Ovary (tissue), 9 donors: ENCODE data around the gene EPS8L2. TPM values are rescaled to one million over a fixed set of nuclear protein-coding genes. Genes with fewer than 3 reads are reported as not detected.

Source experiments
- DNase-seq, 5 donors: peaks; one replicate each; pipeline ENCODE4 v3.0.0-alpha.2; 2019 to 2020
- H3K27ac ChIP-seq, 2 donors: fragments of 200-600 bp; one replicate each; pipeline versions ENCODE4 v1.5.1 to v1.8.0; 2019 to 2022
- H3K27me3 ChIP-seq: fragments of 200-600 bp; one replicate; pipeline ENCODE4 v1.8.0; 2022
- H3K36me3 ChIP-seq: fragments of 200-600 bp; sonication (generic); one replicate; pipeline ENCODE4 v1.5.1; 2019
- H3K4me1 ChIP-seq: one replicate; pipeline ENCODE4 v1.8.1; 2013; ENCODE audit warnings: mild to moderate bottlenecking, moderate library complexity; ENCODE audit not compliant: insufficient read depth
- H3K4me3 ChIP-seq: fragments of 200-600 bp; sonication (generic); one replicate; pipeline ENCODE4 v1.5.1; 2017
- H3K9me3 ChIP-seq, 2 donors: fragments of 200-600 bp in 1 of 2; sonication (generic) in 1 of 2; one replicate each; pipeline versions ENCODE4 v1.5.1 to v1.8.1; 2013 to 2019; ENCODE audit warnings: mild to moderate bottlenecking in 1 of 2, moderate library complexity in 1 of 2
- CTCF ChIP-seq, 3 donors: fragments of 450-650 bp in 2 of 3; fragments of 200-600 bp in 1 of 3; IDR thresholded peaks; one replicate each; pipeline versions ENCODE4 v1.5.1 to v1.8.0; 2016 to 2022; ENCODE audit warnings: antibody characterized with exemption in 3 of 3, mild to moderate bottlenecking in 1 of 3
- EP300 ChIP-seq: sonication (generic); formaldehyde crosslinking; IDR thresholded peaks from one replicate; pipeline ENCODE4 v1.6.1; 2017; ENCODE audit warnings: antibody characterized with exemption
- POLR2A ChIP-seq: fragments of 450-650 bp; IDR thresholded peaks from one replicate; pipeline ENCODE4 v1.6.1; 2017; ENCODE audit warnings: antibody characterized with exemption, mild to moderate bottlenecking, moderate library complexity
- WGBS, 3 donors: extraction: QIAGEN DNeasy Blood & Tissue Kit in 1 of 3; methylation state at CpG; one replicate each; pipeline versions ENCODE4 v1.1.5 to v1.1.7; 2013 to 2017; 5-methylcytosine and 5-hydroxymethylcytosine counted together
- intact Hi-C, 4 donors: fragments of 100-400 bp; cut with DNase I; formaldehyde crosslinking; loops; one replicate each; pipeline versions ENCODE4 v1.11.0 to v1.15.1; 2022 to 2023
- polyA plus RNA-seq, 2 donors: library from polyadenylated mRNA; stranded (reverse); fragments of 200-250 nt in 1 of 2; fragments of 350-450 nt in 1 of 2; fragmentation: Illumina TruSeq in 1 of 2; extraction: RNeasy Lipid Tissue Mini Kit (QIAGEN cat#74804) in 1 of 2; gene quantifications; one replicate each; pipeline ENCODE4 v1.2.3, GENCODE V29; 2013 to 2014
- total RNA-seq, 7 donors: library from RNA; depleted of rRNA in 2 of 7; stranded (reverse); fragments of >200 nt in 2 of 7; fragmentation: NEBNext Ultra II Directional in 3 of 7; extraction: Animal tissue kit (Norgen Biotek cat#: 25700) in 3 of 7; gene quantifications; one replicate each; pipeline versions ENCODE4 v1.1.0 to v1.2.4, GENCODE V29; 2016 to 2023
- donor health status: DM: no; HTN: no; CAD: no; lungs with moderate emphysema.
- donor health status: DM: no; HTN: no; CAD: no.
- donor health status: Bipolar disorder and iron deficiency.
- donor health status: DM: yes; HTN: yes; CAD: no.
- donor health status: DM: no; HTN: no; CAD: no.
- donor health status: DM: yes; HTN: yes; CAD: no.

Gene EPS8L2
- total and polyA plus RNA-seq, 9 donors, result 5.9 to 57.9 (median 33.3) TPM

- H3K36me3 ChIP-seq, result no peaks in the 10 kb centered on the region
Measured at GRCh38 chr11:659532-660085, 46.4 kb upstream of the EPS8L2 start.

GRCh38 chr11:660281-660680 is 45.8 kb upstream of the EPS8L2 start:
- no peaks in the 10 kb centered on the region for H3K9me3 ChIP-seq
- H3K27ac ChIP-seq, result no peak overlapping the region
- H3K36me3 ChIP-seq, result no peaks in the 10 kb centered on the region
- intact Hi-C loops, result loop anchor here in 3 of 4 donors (2.0 to 5.0 kb wide), 2 partner anchors 67 to 69 kb away; no protein-coding TSS in a partner anchor
- no peak for TF ChIP-seq EP300
- no peak for TF ChIP-seq POLR2A
- TF ChIP-seq CTCF (IDR thresholded peaks at IDR 0.05), result no peak
- 79 to 88% (median 86%) methylated on average over 18 to 19 of the region's 19 CpGs for WGBS, 3 donors
- H3K4me3 ChIP-seq, result no peak overlapping the region
- no peaks in the 10 kb centered on the region for H3K4me1 ChIP-seq
- no peaks in the 10 kb centered on the region for H3K27me3 ChIP-seq
- no peak for DNase-seq

More at GRCh38 chr11:659532-660085, 46.4 kb upstream of the EPS8L2 start:
- no peak for TF ChIP-seq CTCF (IDR thresholded peaks at IDR 0.05)
- TF ChIP-seq POLR2A, result no peak
- TF ChIP-seq EP300, result no peak
- DNase-seq, result no peak
- intact Hi-C loops, result loop anchor here in 3 of 4 donors (2.0 to 5.0 kb wide), 2 partner anchors 68 to 69 kb away; no protein-coding TSS in a partner anchor
- H3K9me3 ChIP-seq, result no peaks in the 10 kb centered on the region
- H3K27me3 ChIP-seq, result no peaks in the 10 kb centered on the region
- H3K4me3 ChIP-seq, result no peak overlapping the region
- no peaks in the 10 kb centered on the region for H3K4me1 ChIP-seq
- H3K27ac ChIP-seq, result no peak overlapping the region
- 84 to 90% (median 90%) methylated on average over 16 of the region's 16 CpGs for WGBS, 3 donors

GRCh38 chr11:660681-661444 is 45.2 kb upstream of the EPS8L2 start:
- TF ChIP-seq POLR2A (no peak), CTCF (IDR thresholded peaks at IDR 0.05) (no peak), EP300 (no peak)
- H3K27ac ChIP-seq, result no peak overlapping the region
- 78 to 83% (median 80%) methylated on average over 19 of the region's 19 CpGs for WGBS, 3 donors
- intact Hi-C loops, result loop anchor here in 3 of 4 donors (2.0 to 5.0 kb wide), 2 partner anchors 66 to 68 kb away; no protein-coding TSS in a partner anchor
- DNase-seq, result no peak
- peaks cover 4% of the 10 kb centered on the region for H3K4me1 ChIP-seq
- no peaks in the 10 kb centered on the region for H3K36me3 ChIP-seq
- H3K4me3 ChIP-seq, result no peak overlapping the region
- H3K9me3 ChIP-seq, result no peaks in the 10 kb centered on the region
- no peaks in the 10 kb centered on the region for H3K27me3 ChIP-seq

- intact Hi-C loops, result loop anchor here in 2 of 4 donors (5.0 kb wide), 1 partner anchor 65 kb away; no protein-coding TSS in a partner anchor
- H3K4me3 ChIP-seq, result no peak overlapping the region
- H3K4me1 ChIP-seq, result peaks cover 6% of the 10 kb centered on the region
- H3K36me3 ChIP-seq, result no peaks in the 10 kb centered on the region
- no peaks in the 10 kb centered on the region for H3K27me3 ChIP-seq
- DNase-seq, result peak; percentile 68 to 87 (median 81)
- no peaks in the 10 kb centered on the region for H3K9me3 ChIP-seq
- no peak overlapping the region for H3K27ac ChIP-seq
- WGBS, 3 donors, result 37 to 50% (median 40%) methylated on average over 15 of the region's 15 CpGs
- TF ChIP-seq EP300 (no peak), CTCF (IDR thresholded peaks at IDR 0.05) (peak; percentile 55 to 67 (median 67)), POLR2A (peak; percentile 12)
Measured at GRCh38 chr11:662689-663274, 43.2 kb upstream of the EPS8L2 start.
